Measurements from ENCODE around the gene CCDC50.

The CCDC50 gene

GRCh38 chr3:191381303-191381702 lies 52.1 kb downstream of the CCDC50 start:
- DNase-seq: no peak

- no peak for DNase-seq
Observed at GRCh38 chr3:191382661-191383060, 53.5 kb downstream of the CCDC50 start.

DNA sequence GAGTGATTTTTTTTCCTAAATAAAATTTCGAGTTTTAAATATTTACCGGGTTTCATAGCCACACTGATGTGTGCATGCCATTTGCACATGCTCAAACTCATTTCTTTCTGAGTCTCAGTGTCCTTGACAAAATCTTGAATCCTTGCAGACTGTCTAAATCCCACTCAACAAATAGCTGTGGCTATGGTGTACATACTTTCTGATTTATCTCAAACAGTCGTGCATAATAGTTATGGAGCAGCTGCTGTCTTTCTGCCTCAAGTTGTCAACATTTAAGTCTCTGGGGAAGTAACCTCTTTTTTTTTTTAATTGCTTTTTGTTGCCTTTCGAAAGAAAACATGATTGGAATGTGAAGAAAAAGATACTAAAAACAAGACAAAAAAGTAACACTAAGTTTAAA lies 53.9 kb downstream of the CCDC50 start:
- no peak for DNase-seq

- no peak for DNase-seq
Observed at GRCh38 chr3:191385101-191385500, 55.9 kb downstream of the CCDC50 start.

- DNase-seq: no peak
Observed at GRCh38 chr3:191387441-191388077, 58.4 kb downstream of the CCDC50 start.

DNA sequence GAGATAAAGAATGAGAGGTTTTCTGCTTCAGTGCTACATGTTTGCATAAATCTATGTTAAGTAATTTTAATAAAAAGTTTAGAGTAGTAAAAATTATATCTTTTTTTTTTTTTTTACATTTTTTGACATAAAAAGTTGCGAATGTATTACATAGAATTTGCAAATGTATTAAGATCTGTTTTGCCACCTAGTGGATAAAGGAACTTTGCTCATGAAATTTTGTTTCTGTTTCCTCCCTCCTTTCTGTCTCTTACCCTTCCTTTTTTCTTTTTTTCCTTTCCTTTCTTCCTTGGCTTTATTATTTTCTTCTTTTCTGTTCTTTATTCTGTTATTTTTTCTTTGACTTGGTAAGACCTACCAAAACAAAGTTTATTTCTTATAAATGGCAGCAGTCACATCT lies 59.6 kb downstream of the CCDC50 start:
- no peak for DNase-seq

GRCh38 chr3:191390580-191390979 lies 61.4 kb downstream of the CCDC50 start:
- DNase-seq: no peak

DNA sequence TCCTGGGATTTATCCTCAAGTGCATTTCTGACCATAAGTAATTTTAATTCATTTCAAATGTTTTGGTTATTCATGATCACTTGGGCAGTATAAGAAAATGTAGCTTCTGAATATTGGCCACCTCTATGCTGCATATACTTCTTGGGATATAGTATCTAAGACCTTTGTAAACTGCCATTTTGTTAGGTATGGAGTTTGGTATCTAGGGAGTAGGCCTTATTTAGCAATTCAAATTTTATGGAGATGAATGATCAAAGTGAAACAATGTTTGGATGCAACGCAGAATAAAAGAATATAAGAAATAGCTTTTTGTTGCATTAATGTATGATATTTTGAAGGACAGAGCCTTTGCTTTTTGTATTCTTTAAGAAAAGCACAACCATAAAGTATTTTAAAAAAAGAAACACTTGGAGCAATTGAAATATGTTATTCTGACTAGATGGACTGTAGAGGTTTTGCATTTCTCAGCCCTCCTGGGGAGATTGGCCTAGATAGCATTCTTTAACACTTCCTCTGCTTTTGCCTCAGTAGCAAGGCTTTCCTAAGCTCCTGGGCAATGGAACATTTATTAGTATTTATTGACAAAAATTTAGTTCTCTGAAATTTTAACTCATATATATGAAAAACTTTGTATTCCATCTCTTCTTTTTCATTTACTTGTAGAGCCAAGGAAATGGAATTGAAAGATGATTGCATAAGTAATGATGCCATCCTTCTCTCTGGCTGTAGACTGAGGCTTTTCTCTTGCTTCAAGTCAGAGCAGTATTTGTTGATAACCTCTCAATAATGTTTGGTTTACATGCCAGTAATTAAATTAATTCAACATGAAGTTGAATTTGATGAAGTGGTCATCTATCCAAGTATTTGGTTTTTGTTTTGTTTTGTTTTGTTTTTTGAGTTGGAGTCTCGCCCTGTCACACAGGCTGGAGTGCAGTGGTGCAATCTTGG lies 62.9 kb downstream of the CCDC50 start:
- DNase-seq: no peak

DNA sequence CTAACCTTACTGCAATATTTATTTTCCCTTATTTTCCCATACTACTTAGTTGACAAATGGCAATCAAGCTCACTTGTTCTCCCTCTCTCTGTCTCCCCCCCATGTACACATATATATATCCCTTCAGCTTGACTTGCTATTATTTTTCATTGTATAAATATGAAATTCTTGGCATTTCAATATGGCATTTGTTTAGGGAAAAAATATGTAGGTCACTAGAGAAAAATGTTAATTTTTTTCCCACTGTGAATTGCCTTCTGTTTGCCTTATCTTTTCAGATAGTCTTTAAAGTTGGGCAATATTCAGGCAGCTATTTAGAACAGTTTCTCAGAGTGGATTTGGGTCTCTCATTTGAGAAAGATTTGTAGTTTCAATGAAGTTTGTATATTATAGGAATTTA lies 64.0 kb downstream of the CCDC50 start:
- no peak for DNase-seq

GRCh38 chr3:191397771-191398170 lies 68.6 kb downstream of the CCDC50 start:
- DNase-seq: no peak

DNA sequence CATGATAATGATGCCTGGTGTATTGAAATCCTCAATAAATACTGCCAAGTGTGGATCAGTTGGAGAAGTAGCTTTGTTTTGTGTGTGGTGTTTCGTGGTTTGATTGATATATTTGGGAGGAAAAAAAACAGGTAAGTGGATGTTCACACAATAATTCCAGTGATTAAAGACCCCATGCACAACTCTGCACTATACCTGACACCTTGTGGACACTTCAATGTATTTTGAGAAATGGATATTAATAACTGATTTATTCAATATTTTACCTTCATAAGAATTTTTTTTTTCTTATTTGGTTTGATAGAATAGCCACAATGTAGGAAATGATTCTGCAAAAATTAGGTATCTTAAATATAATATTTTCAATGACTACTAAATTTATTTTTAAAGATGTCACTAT lies 69.4 kb downstream of the CCDC50 start:
- no peak for DNase-seq

- DNase-seq: no peak
Observed at GRCh38 chr3:191399918-191400317, 70.7 kb downstream of the CCDC50 start.

GRCh38 chr3:191401775-191402357 lies 72.7 kb downstream of the CCDC50 start:
- no peak for DNase-seq

DNA sequence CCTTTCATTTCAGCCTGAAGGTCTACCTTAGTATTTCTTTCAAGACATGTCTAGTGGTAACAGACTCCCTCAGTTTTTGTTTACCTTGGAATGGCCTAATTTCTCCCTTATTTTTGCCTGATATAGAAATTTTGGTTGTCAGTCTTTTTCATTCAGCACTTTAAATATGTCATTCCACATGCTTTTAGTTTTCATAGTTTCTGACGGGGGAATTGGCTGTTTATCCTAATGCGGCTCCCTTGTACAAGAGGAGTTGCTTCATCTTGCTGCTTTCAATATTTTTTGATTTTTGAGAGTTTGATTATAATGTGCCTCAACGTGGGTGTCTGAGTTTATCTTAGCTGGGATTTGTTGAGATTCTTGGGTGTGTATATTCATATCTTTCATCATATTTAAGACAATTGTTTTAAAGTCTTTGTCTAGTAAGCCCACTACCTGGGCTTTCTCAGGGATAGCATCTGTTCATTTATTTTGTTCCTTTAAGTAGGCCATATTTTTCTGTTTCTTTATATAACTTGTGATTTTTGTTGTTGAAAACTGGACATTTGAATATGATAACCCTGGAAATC lies 80.7 kb downstream of the CCDC50 start:
- DNase-seq: no peak

DNA sequence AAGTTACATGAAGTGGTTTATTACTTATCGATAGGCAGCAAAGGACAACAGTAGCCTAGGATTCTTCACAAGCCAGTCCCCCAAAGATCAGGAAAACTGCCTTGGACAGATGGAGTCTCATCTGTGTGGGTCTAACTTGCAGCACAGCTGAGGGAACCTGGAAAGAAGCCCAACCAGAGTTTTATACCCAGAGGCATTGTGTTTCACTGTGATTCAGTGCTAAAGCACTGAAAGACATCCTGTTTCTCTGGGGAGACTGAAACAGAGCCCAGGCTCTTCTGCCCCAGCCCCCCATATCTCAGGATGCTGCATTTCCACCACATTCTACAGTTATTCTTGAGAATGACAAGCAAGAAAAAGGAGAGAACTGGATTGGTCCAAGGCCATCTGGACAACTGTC lies 83.6 kb downstream of the CCDC50 start:
- no peak for DNase-seq

DNA sequence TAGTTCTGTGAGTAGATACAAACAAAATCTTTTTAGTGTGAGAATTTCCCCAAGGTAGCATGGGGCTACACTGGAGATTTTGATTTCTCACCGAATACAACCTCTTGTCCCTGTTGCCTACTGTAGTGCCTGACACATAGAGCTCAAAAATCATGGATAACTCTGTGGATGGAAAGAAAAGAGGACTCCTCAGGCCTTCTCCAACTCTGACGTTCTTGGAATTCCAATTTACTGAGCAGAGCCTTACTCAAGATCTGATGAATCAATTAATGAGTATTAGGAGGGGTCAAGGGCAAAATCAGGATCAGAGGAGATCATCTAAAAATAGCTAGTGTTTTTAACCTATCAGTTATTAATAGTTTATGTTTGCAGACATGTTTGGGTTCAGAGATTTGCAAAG lies 85.1 kb downstream of the CCDC50 start:
- no peak for DNase-seq

DNA sequence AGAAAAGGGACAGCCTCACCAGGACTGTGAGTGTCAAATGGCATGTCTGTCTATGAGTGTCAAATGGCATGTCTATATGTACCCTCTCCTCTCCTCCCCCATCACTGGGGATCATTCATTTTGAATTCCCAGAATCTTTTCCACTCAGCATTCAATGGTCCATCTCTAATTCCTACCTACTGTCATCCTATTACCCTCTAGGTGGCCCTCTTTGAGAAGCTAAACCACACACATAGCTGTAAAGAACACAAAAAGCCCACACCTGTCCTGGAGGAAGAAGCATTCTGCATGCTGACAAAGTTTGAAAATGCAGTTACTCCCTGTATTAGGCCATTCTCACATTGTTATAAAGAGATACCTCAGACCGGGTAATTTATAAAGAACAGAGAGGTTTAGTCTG lies 85.5 kb downstream of the CCDC50 start:
- DNase-seq: no peak

GRCh38 chr3:191415566-191415965 lies 86.4 kb downstream of the CCDC50 start:
- no peak for DNase-seq

DNA sequence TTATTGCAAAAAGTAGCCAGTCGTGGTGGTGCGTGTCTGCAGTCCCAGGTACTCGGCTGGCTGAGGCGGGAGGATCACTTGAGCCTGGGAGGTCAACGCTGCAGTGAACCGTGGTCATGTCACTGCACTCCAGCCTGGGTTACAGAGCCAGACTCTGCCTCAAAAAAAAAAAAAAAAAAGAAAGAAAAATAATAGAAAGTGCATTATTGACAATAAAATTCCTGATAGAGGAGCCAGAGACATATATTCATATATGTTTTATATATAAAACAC lies 88.2 kb downstream of the CCDC50 start:
- DNase-seq: no peak

- DNase-seq: no peak
Observed at GRCh38 chr3:191420771-191421170, 91.6 kb downstream of the CCDC50 start.

DNA sequence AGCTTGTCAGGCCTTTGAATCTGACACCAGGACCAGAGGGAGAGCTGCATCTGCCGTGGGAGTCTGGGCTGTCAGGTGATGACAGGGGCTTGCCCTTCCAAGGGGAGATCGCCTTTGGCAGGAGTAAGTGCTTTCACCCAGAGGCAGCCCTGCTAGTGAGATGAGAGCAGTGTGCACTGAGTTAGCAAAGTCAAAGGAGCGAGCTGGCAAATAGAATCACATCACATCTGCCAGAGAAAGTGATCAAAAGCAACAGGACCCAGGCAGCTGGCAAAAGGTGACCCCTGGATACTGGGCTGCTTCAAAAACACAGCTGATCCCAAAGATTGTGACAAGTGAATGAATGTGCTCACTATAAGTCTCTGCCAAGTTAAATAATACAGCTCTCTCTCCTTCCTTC lies 95.7 kb downstream of the CCDC50 start:
- DNase-seq: no peak

DNA sequence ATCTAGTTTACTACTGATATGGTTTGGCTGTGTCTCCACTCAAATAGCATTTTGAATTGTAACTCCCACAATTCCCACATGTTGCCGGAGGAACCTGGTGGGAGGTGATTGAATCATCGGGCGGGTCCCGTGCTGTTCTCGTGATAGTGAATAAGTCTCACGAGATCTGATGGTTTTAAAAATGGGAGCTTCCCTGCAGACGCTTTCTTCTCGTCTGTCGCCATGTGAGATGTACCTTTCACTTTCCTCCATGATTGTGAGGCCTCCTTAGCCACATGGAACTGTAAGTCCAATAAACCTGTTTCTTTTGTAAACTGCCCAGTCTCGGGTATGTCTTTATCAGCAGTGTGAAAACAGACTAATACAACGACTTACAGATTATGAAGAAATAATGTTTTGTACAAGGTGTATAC lies 96.1 kb downstream of the CCDC50 start:
- DNase-seq: no peak

GRCh38 chr3:191426311-191426710 lies 97.1 kb downstream of the CCDC50 start:
- DNase-seq: no peak

GRCh38 chr3:191428177-191428576 lies 99.0 kb downstream of the CCDC50 start:
- DNase-seq: no peak

Measured in stimulated activated naive CD4-positive, alpha-beta T cell treated with Interleukin-2 at 50 U/mL for 16 hours (primary cell).